Measurements from ENCODE around the gene MYOF.

- no peak for TF ChIP-seq CTCF (IDR thresholded peaks at IDR 0.05)
- TF ChIP-seq POLR2A (IDR thresholded peaks at IDR 0.05), result no peak
Measured at GRCh38 chr10:93383562-93383981, 98.6 kb downstream of the MYOF start.
